ENCODE data around the gene CPSF7.
"Not testable (repeated sequence)": the region's sequence is repeated elsewhere in the genome, so short reads cannot be mapped to it uniquely, and the experiment has no call there.

The CPSF7 gene

GRCh38 chr11:61437496-61437895, 7.7 kb upstream of the CPSF7 start:
- no peak for DNase-seq (ENCODE audit: low spot score)

- DNase-seq (ENCODE audit: low spot score), result not testable (repeated sequence)
Observed at GRCh38 chr11:61430839-61431238, 1.1 kb upstream of the CPSF7 start.

GRCh38 chr11:61429346-61429690, 457 bp downstream of the CPSF7 start:
- peak; percentile 91 for DNase-seq (ENCODE audit: low spot score)

GRCh38 chr11:61425367-61426131, 4.2 kb downstream of the CPSF7 start:
- DNase-seq (ENCODE audit: low spot score), result no peak

GRCh38 chr11:61422226-61422625, 7.5 kb downstream of the CPSF7 start:
- no peak for DNase-seq (ENCODE audit: low spot score)

- DNase-seq (ENCODE audit: low spot score), result no peak
Observed at GRCh38 chr11:61418136-61418535, 11.6 kb downstream of the CPSF7 start.

- no peak for DNase-seq (ENCODE audit: low spot score)
Observed at GRCh38 chr11:61417670-61418069, 12.1 kb downstream of the CPSF7 start.

- no peak for DNase-seq (ENCODE audit: low spot score)
Observed at GRCh38 chr11:61416941-61417340, 12.8 kb downstream of the CPSF7 start.

GRCh38 chr11:61415381-61415780, 14.4 kb downstream of the CPSF7 start:
- no peak for DNase-seq (ENCODE audit: low spot score)

- no peak for DNase-seq (ENCODE audit: low spot score)
Observed at GRCh38 chr11:61414547-61414946, 15.2 kb downstream of the CPSF7 start.

- no peak for DNase-seq (ENCODE audit: low spot score)
Observed at GRCh38 chr11:61413496-61413895, 16.3 kb downstream of the CPSF7 start.

- DNase-seq (ENCODE audit: low spot score), result no peak
Observed at GRCh38 chr11:61411589-61411988, 18.2 kb downstream of the CPSF7 start.

- no peak for DNase-seq (ENCODE audit: low spot score)
Observed at GRCh38 chr11:61406991-61407728, 22.6 kb downstream of the CPSF7 start.

GRCh38 chr11:61406067-61406466, 23.7 kb downstream of the CPSF7 start:
- DNase-seq (ENCODE audit: low spot score), result no peak

- no peak for DNase-seq (ENCODE audit: low spot score)
Observed at GRCh38 chr11:61404641-61405040, 25.1 kb downstream of the CPSF7 start.

- DNase-seq (ENCODE audit: low spot score), result no peak
Observed at GRCh38 chr11:61404103-61404502, 25.7 kb downstream of the CPSF7 start.

GRCh38 chr11:61403658-61404057, 26.1 kb downstream of the CPSF7 start:
- DNase-seq (ENCODE audit: low spot score), result no peak

- no peak for DNase-seq (ENCODE audit: low spot score)
Observed at GRCh38 chr11:61401573-61401972, 28.2 kb downstream of the CPSF7 start.

- DNase-seq (ENCODE audit: low spot score), result no peak
Observed at GRCh38 chr11:61401173-61401572, 28.6 kb downstream of the CPSF7 start.

- peak; percentile 49 for DNase-seq (ENCODE audit: low spot score)
Observed at GRCh38 chr11:61392981-61393595, 36.7 kb downstream of the CPSF7 start.

GRCh38 chr11:61390161-61390560, 39.6 kb downstream of the CPSF7 start:
- DNase-seq (ENCODE audit: low spot score), result no peak

GRCh38 chr11:61384271-61385242, 45.2 kb downstream of the CPSF7 start:
- peak; percentile 76 for DNase-seq (ENCODE audit: low spot score)

All from HuH-7 (cell line).